OCI-LY7 (cell line): ENCODE measurements around the gene GRB10. TPM values are rescaled to one million over a fixed set of nuclear protein-coding genes. Genes with fewer than 3 reads are reported as not detected.

Experiments used
- BruUV-seq: library from RNA; stranded (reverse); fragments of 400-500 nt; replicated peaks from 2 replicates; lab custom pipeline; 2021; lab: Mats Ljungman, UMichigan
- CTCF ChIA-PET: fragments of 300-600 bp; sonication (Branson Sonifier 250); formaldehyde crosslinking; loops from one replicate; lab custom pipeline; 2022; ENCODE audit warnings: antibody characterized with exemption; ENCODE audit not compliant: unreplicated experiment; lab: Charles Lee
- POLR2A ChIA-PET: fragments of 300-600 bp; sonication (Branson Sonifier 250); formaldehyde crosslinking; loops from one replicate; lab custom pipeline; 2022; ENCODE audit warnings: antibody characterized with exemption; lab: Charles Lee
- DNase-seq: peaks from one replicate; pipeline ENCODE4 v3.0.0-alpha.2; 2015; ENCODE audit warnings: low spot score
- H2AFZ ChIP-seq: fragments of 200-600 bp; sonication (generic), shearing (Covaris generic); 2 replicates; pipeline ENCODE4 v1.6.1; 2014; ENCODE audit warnings: mild to moderate bottlenecking, antibody characterized with exemption, low read length, moderate library complexity
- H3K27ac ChIP-seq: fragments of 200-600 bp; sonication (generic); 2 replicates; pipeline ENCODE4 v1.5.1; 2014; ENCODE audit warnings: mixed run types, low read depth, mild to moderate bottlenecking, moderate library complexity, low read length, inconsistent platforms; ENCODE audit not compliant: poor library complexity, severe bottlenecking
- H3K36me3 ChIP-seq: fragments of 200-600 bp; sonication (generic); 2 replicates; pipeline ENCODE4 v1.6.1; 2014; ENCODE audit warnings: mild to moderate bottlenecking, antibody characterized with exemption, low read length, moderate library complexity, mixed read lengths; ENCODE audit not compliant: insufficient read depth
- H3K4me1 ChIP-seq: fragments of 200-600 bp; sonication (generic); 2 replicates; pipeline ENCODE4 v1.5.1; 2014; ENCODE audit warnings: mild to moderate bottlenecking, low read length; ENCODE audit not compliant: insufficient read depth, poor library complexity, severe bottlenecking
- H3K4me2 ChIP-seq: fragments of 200-600 bp; sonication (generic); 2 replicates; pipeline ENCODE4 v1.6.1; 2014; ENCODE audit warnings: mild to moderate bottlenecking, low read length
- H3K4me3 ChIP-seq: fragments of 200-600 bp; sonication (generic); 2 replicates; pipeline ENCODE4 v1.5.1; 2014; ENCODE audit warnings: mild to moderate bottlenecking, low read depth, low read length; ENCODE audit not compliant: poor library complexity, severe bottlenecking
- H3K79me2 ChIP-seq: fragments of 200-600 bp; sonication (generic); 2 replicates; pipeline ENCODE4 v1.6.1; 2016; ENCODE audit warnings: low read depth, mild to moderate bottlenecking, low read length, moderate library complexity, mixed read lengths; ENCODE audit not compliant: insufficient read depth
- H3K9me2 ChIP-seq: fragments of 200-600 bp; sonication (generic); 2 replicates; pipeline ENCODE4 v1.6.1; 2016; ENCODE audit warnings: mild to moderate bottlenecking, low read length, mixed read lengths; ENCODE audit not compliant: insufficient read depth
- H3K9me3 ChIP-seq: fragments of 200-600 bp; sonication (generic); 2 replicates; pipeline ENCODE4 v1.6.1; 2014; ENCODE audit warnings: mild to moderate bottlenecking, mixed run types, low read length, mixed read lengths
- H4K20me1 ChIP-seq: fragments of 200-600 bp; sonication (generic); 2 replicates; pipeline ENCODE4 v1.6.1; 2014; ENCODE audit warnings: mild to moderate bottlenecking, antibody characterized with exemption, low read length, moderate library complexity, mixed read lengths; ENCODE audit not compliant: insufficient read depth
- CTCF ChIP-seq: fragments of 200-600 bp; sonication (generic); conservative IDR thresholded peaks from 2 replicates; pipeline ENCODE4 v1.5.1; 2014; ENCODE audit warnings: mild to moderate bottlenecking, antibody characterized with exemption, low read length, moderate library complexity, mixed read lengths
- EZH2phosphoT487 ChIP-seq: fragments of 200-600 bp; sonication (generic); IDR thresholded peaks from 2 replicates; pipeline ENCODE4 v1.6.1; 2018; ENCODE audit warnings: low read depth, borderline replicate concordance, mild to moderate bottlenecking, mixed run types, antibody characterized with exemption, low read length, moderate library complexity, mixed read lengths
- intact Hi-C: fragments of 100-400 bp; cut with micrococcal nuclease; formaldehyde crosslinking; loops from one replicate; pipeline ENCODE4 v1.10.0; 2022; ENCODE audit not compliant: unreplicated experiment
- total RNA-seq, 2 experiments: library from RNA; depleted of rRNA in 1 of 2; stranded (reverse); fragments of >200 nt in 1 of 2; shearing (Covaris generic) in 1 of 2; gene quantifications; 2 replicates each; pipeline ENCODE4 v1.2.3, GENCODE V29; 2014 to 2022

GRB10 gene
- total RNA-seq, 2 experiments from 2014 or later: not detected

GRCh38 chr7:50795831-50796230, 13.1 kb upstream of the GRB10 start:
- Histone ChIP-seq H3K4me2 (no peak overlapping the region), H3K4me3 (no peak overlapping the region), H3K9me3 (no peaks in the 10 kb centered on the region), H2AFZ (no peak overlapping the region), H3K4me1 (no peaks in the 10 kb centered on the region), H4K20me1 (no peaks in the 10 kb centered on the region), H3K9me2 (no peaks in the 10 kb centered on the region), H3K27ac (no peak overlapping the region), H3K79me2 (no peaks in the 10 kb centered on the region), H3K36me3 (no peaks in the 10 kb centered on the region)
- CTCF ChIA-PET: no interaction called here
- intact Hi-C loops: no loop called here
- BruUV-seq: no TSS peak
- TF ChIP-seq CTCF: no peak
- TF ChIP-seq EZH2phosphoT487: no peak
- POLR2A ChIA-PET: no interaction called here
- no peak for DNase-seq

GRCh38 chr7:50795253-50795652, 12.6 kb upstream of the GRB10 start:
- CTCF ChIA-PET: no interaction called here
- no peak overlapping the region for H2AFZ ChIP-seq
- H3K36me3 ChIP-seq: no peaks in the 10 kb centered on the region
- intact Hi-C loops: no loop called here
- no TSS peak for BruUV-seq
- no peak for DNase-seq
- H3K4me3 ChIP-seq: no peak overlapping the region
- no peak overlapping the region for H3K27ac ChIP-seq
- no peak for TF ChIP-seq CTCF
- TF ChIP-seq EZH2phosphoT487: no peak
- POLR2A ChIA-PET: no interaction called here
- H4K20me1 ChIP-seq: no peaks in the 10 kb centered on the region
- no peaks in the 10 kb centered on the region for H3K9me2 ChIP-seq
- no peak overlapping the region for H3K4me2 ChIP-seq
- H3K4me1 ChIP-seq: no peaks in the 10 kb centered on the region
- H3K9me3 ChIP-seq: no peaks in the 10 kb centered on the region
- no peaks in the 10 kb centered on the region for H3K79me2 ChIP-seq

GRCh38 chr7:50793947-50794570, 11.4 kb upstream of the GRB10 start:
- no peak for TF ChIP-seq CTCF
- TF ChIP-seq EZH2phosphoT487: no peak
- DNase-seq: no peak
- Histone ChIP-seq H3K36me3 (no peaks in the 10 kb centered on the region), H3K9me2 (no peaks in the 10 kb centered on the region), H3K4me2 (no peak overlapping the region), H4K20me1 (no peaks in the 10 kb centered on the region), H3K4me3 (no peak overlapping the region), H2AFZ (no peak overlapping the region), H3K4me1 (no peaks in the 10 kb centered on the region), H3K9me3 (no peaks in the 10 kb centered on the region), H3K27ac (no peak overlapping the region), H3K79me2 (no peaks in the 10 kb centered on the region)
- intact Hi-C loops: no loop called here
- BruUV-seq: no TSS peak
- CTCF ChIA-PET: no interaction called here
- POLR2A ChIA-PET: interaction anchor here (0.6 kb wide), 1 partner anchor 319 kb away, joined by 3 read pairs; no protein-coding TSS in a partner anchor
